ENCODE results near the gene CDH13. TPM values are rescaled to one million over a fixed set of nuclear protein-coding genes. Genes with fewer than 3 reads are reported as not detected.

Gene CDH13
- 1 to 10 TPM in 1 of 2 donors, not detected in 1; 2.9 TPM for total RNA-seq

GRCh38 chr16:82626791-82627261 lies at the start of gene CDH13:
Gene CDH13, plus strand, starts transcription at chr16:82626969.
- H3K4me3 ChIP-seq, result no peak within 1 kb of the TSS
- peaks cover 14% of the 10 kb centered on the region for H3K4me1 ChIP-seq
- no peak for ATAC-seq
- H3K27me3 ChIP-seq, result peaks cover 0 to 22% of the 10 kb centered on the region in 2 donors
- H3K27ac ChIP-seq, result no peak within 1 kb of the TSS
- H3K9me3 ChIP-seq, result no peaks in the 10 kb centered on the region
- 1% methylated on average over 26 to 39 of the region's 39 CpGs for WGBS, 2 donors
- TF ChIP-seq, protein P1, sequence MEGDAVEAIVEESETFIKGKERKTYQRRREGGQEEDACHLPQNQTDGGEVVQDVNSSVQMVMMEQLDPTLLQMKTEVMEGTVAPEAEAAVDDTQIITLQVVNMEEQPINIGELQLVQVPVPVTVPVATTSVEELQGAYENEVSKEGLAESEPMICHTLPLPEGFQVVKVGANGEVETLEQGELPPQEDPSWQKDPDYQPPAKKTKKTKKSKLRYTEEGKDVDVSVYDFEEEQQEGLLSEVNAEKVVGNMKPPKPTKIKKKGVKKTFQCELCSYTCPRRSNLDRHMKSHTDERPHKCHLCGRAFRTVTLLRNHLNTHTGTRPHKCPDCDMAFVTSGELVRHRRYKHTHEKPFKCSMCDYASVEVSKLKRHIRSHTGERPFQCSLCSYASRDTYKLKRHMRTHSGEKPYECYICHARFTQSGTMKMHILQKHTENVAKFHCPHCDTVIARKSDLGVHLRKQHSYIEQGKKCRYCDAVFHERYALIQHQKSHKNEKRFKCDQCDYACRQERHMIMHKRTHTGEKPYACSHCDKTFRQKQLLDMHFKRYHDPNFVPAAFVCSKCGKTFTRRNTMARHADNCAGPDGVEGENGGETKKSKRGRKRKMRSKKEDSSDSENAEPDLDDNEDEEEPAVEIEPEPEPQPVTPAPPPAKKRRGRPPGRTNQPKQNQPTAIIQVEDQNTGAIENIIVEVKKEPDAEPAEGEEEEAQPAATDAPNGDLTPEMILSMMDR (IDR thresholded peaks at IDR 0.05), result no peak
- no peak for TF ChIP-seq POLR2A (IDR thresholded peaks at IDR 0.05)
- H3K36me3 ChIP-seq (replicated peaks in 1 of 2; ENCODE audit: insufficient read depth in 1 of 2, low read depth in 2 of 2), result no peaks in the 10 kb centered on the region
- intact Hi-C loops (cut with DNase I), result no loop called here
- no peak for DNase-seq

- H3K4me3 ChIP-seq, result no peak overlapping the region
- H3K9me3 ChIP-seq, result no peaks in the 10 kb centered on the region
- H3K27me3 ChIP-seq, result no peaks in the 10 kb centered on the region
- DNase-seq (peak in 2 of 4 donors; percentile 9 to 19), ATAC-seq (no peak)
- no peaks in the 10 kb centered on the region for H3K36me3 ChIP-seq (replicated peaks in 1 of 2; ENCODE audit: insufficient read depth in 1 of 2, low read depth in 2 of 2)
- TF ChIP-seq, protein P1 (IDR thresholded peaks at IDR 0.05), result peak in 5 of 7 experiments; percentile 15 to 39 (median 30)
- TF ChIP-seq POLR2A (IDR thresholded peaks at IDR 0.05), result no peak
- 23 to 24% methylated on average over 7 of the region's 7 CpGs for WGBS, 2 donors
- no peaks in the 10 kb centered on the region for H3K4me1 ChIP-seq
- no peak overlapping the region for H3K27ac ChIP-seq
- intact Hi-C loops (cut with DNase I), result no loop called here
Measured at GRCh38 chr16:82580298-82580890, 46.4 kb upstream of the CDH13 start.

- Histone ChIP-seq H3K27me3 (no peaks in the 10 kb centered on the region), H3K27ac (no peak overlapping the region), H3K9me3 (no peaks in the 10 kb centered on the region), H3K36me3 (replicated peaks in 1 of 2; ENCODE audit: insufficient read depth in 1 of 2, low read depth in 2 of 2) (no peaks in the 10 kb centered on the region), H3K4me3 (no peak overlapping the region), H3K4me1 (no peaks in the 10 kb centered on the region)
- WGBS, 2 donors, result 54 to 69% methylated on average over 6 of the region's 6 CpGs
- no peak for ATAC-seq
- TF ChIP-seq, protein P1 (IDR thresholded peaks at IDR 0.05), result no peak
- no peak for TF ChIP-seq POLR2A (IDR thresholded peaks at IDR 0.05)
- intact Hi-C loops (cut with DNase I), result no loop called here
- DNase-seq, result no peak
Measured at GRCh38 chr16:82582975-82583374, 43.8 kb upstream of the CDH13 start.

GRCh38 chr16:82583422-82583821 lies 43.3 kb upstream of the CDH13 start:
- WGBS, 2 donors, result 33 to 38% methylated on average over 3 of the region's 3 CpGs
- intact Hi-C loops (cut with DNase I), result no loop called here
- no peaks in the 10 kb centered on the region for H3K9me3 ChIP-seq
- ATAC-seq (no peak), DNase-seq (no peak)
- H3K4me3 ChIP-seq, result no peak overlapping the region
- H3K4me1 ChIP-seq, result no peaks in the 10 kb centered on the region
- no peak overlapping the region for H3K27ac ChIP-seq
- H3K27me3 ChIP-seq, result no peaks in the 10 kb centered on the region
- TF ChIP-seq POLR2A (IDR thresholded peaks at IDR 0.05), result no peak
- TF ChIP-seq, protein P1 (IDR thresholded peaks at IDR 0.05), result no peak
- no peaks in the 10 kb centered on the region for H3K36me3 ChIP-seq (replicated peaks in 1 of 2; ENCODE audit: insufficient read depth in 1 of 2, low read depth in 2 of 2)

All from body of pancreas (tissue), 4 donors.